Stomach (tissue), 19 donors: ENCODE data around the gene LIN28A. TPM values are rescaled to one million over a fixed set of nuclear protein-coding genes. Genes with fewer than 3 reads are reported as not detected.

Source experiments
- DNase-seq, 2 donors: peaks; one replicate each; pipeline versions ENCODE4 v3.0.0 to v3.0.0-alpha.2; 2013 to 2019
- H3K27ac ChIP-seq, 5 donors: fragments of 200-600 bp in 4 of 5; sonication (generic) in 4 of 5; one replicate each; pipeline ENCODE4 v1.5.1; 2013 to 2019; ENCODE audit warnings: mild to moderate bottlenecking in 1 of 5, moderate library complexity in 1 of 5
- H3K27me3 ChIP-seq, 3 donors: fragments of 200-600 bp; sonication (generic); one replicate each; pipeline ENCODE4 v1.5.1; 2017 to 2019; ENCODE audit warnings: mixed run types in 1 of 3
- H3K36me3 ChIP-seq, 4 donors: fragments of 200-600 bp; sonication (generic); 1 replicate in 3 of 4; 2 replicates in 1 of 4; pipeline ENCODE4 v1.5.1; 2016 to 2019
- H3K4me1 ChIP-seq, 4 donors: fragments of 200-600 bp; sonication (generic); one replicate each; pipeline ENCODE4 v1.5.1; 2016 to 2019
- H3K4me3 ChIP-seq, 4 donors: fragments of 200-600 bp; sonication (generic) in 3 of 4; one replicate each; pipeline ENCODE4 v1.5.1; 2016 to 2019; ENCODE audit warnings: mild to moderate bottlenecking in 1 of 4
- H3K9me3 ChIP-seq, 4 donors: fragments of 200-600 bp; sonication (generic); one replicate each; pipeline ENCODE4 v1.5.1; 2016 to 2019
- EP300 ChIP-seq: sonication (generic); formaldehyde crosslinking; IDR thresholded peaks from one replicate; pipeline ENCODE4 v1.6.1; 2017; ENCODE audit warnings: antibody characterized with exemption
- POLR2A ChIP-seq, 4 donors: fragments of 450-650 bp; IDR thresholded peaks; one replicate each; pipeline ENCODE4 v1.6.1; 2016; ENCODE audit warnings: antibody characterized with exemption in 4 of 4, control low read depth in 2 of 4, mild to moderate bottlenecking in 1 of 4, moderate library complexity in 1 of 4
- POLR2AphosphoS5 ChIP-seq, 3 donors: sonication (generic); formaldehyde crosslinking; IDR thresholded peaks; one replicate each; pipeline ENCODE4 v1.6.1; 2016; ENCODE audit warnings: antibody characterized with exemption in 3 of 3
- WGBS, 5 donors: extraction: QIAGEN DNeasy Blood & Tissue Kit in 3 of 5; methylation state at CpG; one replicate each; pipeline versions ENCODE4 v1.1.5 to v1.1.7; 2013 to 2018; 5-methylcytosine and 5-hydroxymethylcytosine counted together
- intact Hi-C: fragments of 100-400 bp; cut with DNase I; formaldehyde crosslinking; loops from one replicate; pipeline ENCODE4 v1.15.1; 2023; ENCODE audit warnings: low total_unique reads
- long read RNA-seq, 10 donors: transcript quantifications; one replicate each; lab custom pipeline, GENCODE V29; 2026
- polyA plus RNA-seq, 3 donors: library from polyadenylated mRNA; stranded (reverse); fragments of 200-250 nt; gene quantifications; one replicate each; pipeline ENCODE4 v1.2.3, GENCODE V29; 2013
- total RNA-seq, 5 donors: library from RNA; depleted of rRNA; stranded (reverse); fragments of >200 nt; gene quantifications; one replicate each; pipeline versions ENCODE4 v1.1.0 to v1.2.3, GENCODE V29; 2014 to 2016
- TF ChIP-seq, protein P1 (sequence below), 7 experiments: fragments of 450-650 bp in 4 of 7; fragments of 200-600 bp in 3 of 7; sonication (generic) in 3 of 7; IDR thresholded peaks; one replicate each; pipeline ENCODE4 v1.5.1; 2016 to 2019; ENCODE audit warnings: antibody characterized with exemption in 7 of 7, control low read depth in 2 of 7, mild to moderate bottlenecking in 1 of 7
- donor health status: healthy with polysubstance abuse.
- donor health status: Bipolar disorder and iron deficiency.
- donor health status: healthy.

LIN28A gene
- total RNA-seq (not detected), polyA plus RNA-seq (not detected)
- long read RNA-seq, donor 1, result 0 reads
- long read RNA-seq, donor 2, result 0 reads
- long read RNA-seq, donor 3, result 0 reads
- long read RNA-seq, donor 4, result 0 reads
- long read RNA-seq, donor 5, result 0 reads
- long read RNA-seq, donor 6, result 0 reads
- long read RNA-seq, donor 7, result 0 reads
- long read RNA-seq, donor 8, result 0 reads
- long read RNA-seq, donor 9, result 0 reads
- long read RNA-seq, donor 10, result 0 reads

- 3 to 6% (median 5%) methylated on average over 50 to 70 of the region's 70 CpGs for WGBS, 5 donors
- no peaks in the 10 kb centered on the region for H3K36me3 ChIP-seq
- no peak within 1 kb of the TSS for H3K4me3 ChIP-seq
- peaks cover 20 to 83% (median 68%) of the 10 kb centered on the region in 3 donors for H3K27me3 ChIP-seq
- TF ChIP-seq EP300, result no peak
- no peak for TF ChIP-seq POLR2A (IDR thresholded peaks at IDR 0.05)
- no peak for TF ChIP-seq POLR2AphosphoS5 (IDR thresholded peaks at IDR 0.05)
- TF ChIP-seq, protein P1, sequence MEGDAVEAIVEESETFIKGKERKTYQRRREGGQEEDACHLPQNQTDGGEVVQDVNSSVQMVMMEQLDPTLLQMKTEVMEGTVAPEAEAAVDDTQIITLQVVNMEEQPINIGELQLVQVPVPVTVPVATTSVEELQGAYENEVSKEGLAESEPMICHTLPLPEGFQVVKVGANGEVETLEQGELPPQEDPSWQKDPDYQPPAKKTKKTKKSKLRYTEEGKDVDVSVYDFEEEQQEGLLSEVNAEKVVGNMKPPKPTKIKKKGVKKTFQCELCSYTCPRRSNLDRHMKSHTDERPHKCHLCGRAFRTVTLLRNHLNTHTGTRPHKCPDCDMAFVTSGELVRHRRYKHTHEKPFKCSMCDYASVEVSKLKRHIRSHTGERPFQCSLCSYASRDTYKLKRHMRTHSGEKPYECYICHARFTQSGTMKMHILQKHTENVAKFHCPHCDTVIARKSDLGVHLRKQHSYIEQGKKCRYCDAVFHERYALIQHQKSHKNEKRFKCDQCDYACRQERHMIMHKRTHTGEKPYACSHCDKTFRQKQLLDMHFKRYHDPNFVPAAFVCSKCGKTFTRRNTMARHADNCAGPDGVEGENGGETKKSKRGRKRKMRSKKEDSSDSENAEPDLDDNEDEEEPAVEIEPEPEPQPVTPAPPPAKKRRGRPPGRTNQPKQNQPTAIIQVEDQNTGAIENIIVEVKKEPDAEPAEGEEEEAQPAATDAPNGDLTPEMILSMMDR (IDR thresholded peaks at IDR 0.05), result no peak
- DNase-seq, result no peak
- no peak within 1 kb of the TSS for H3K27ac ChIP-seq
- peaks cover 0 to 11% (median 5%) of the 10 kb centered on the region in 4 donors for H3K4me1 ChIP-seq
- no peaks in the 10 kb centered on the region for H3K9me3 ChIP-seq
- intact Hi-C loops, result no loop called here
Measured at GRCh38 chr1:26410706-26411623, at the start of gene LIN28A. LIN28A (plus strand) TSS chr1:26410817; CDS start chr1:26410892, 75 bp downstream.

- intact Hi-C loops, result no loop called here
- no peaks in the 10 kb centered on the region for H3K9me3 ChIP-seq
- peaks cover 12 to 50% (median 15%) of the 10 kb centered on the region in 4 donors for H3K4me1 ChIP-seq
- no peak overlapping the region for H3K27ac ChIP-seq
- DNase-seq, result no peak
- no peaks in the 10 kb centered on the region for H3K36me3 ChIP-seq
- no peak overlapping the region for H3K4me3 ChIP-seq
- 83 to 92% (median 87%) methylated on average over 10 to 12 of the region's 12 CpGs for WGBS, 5 donors
- TF ChIP-seq POLR2AphosphoS5 (IDR thresholded peaks at IDR 0.05) (no peak), EP300 (no peak)
- TF ChIP-seq, protein P1 (IDR thresholded peaks at IDR 0.05), result no peak
- peaks cover 15 to 89% (median 18%) of the 10 kb centered on the region in 3 donors for H3K27me3 ChIP-seq
Measured at GRCh38 chr1:26361605-26362122, 49.0 kb upstream of the LIN28A start.

DNA sequence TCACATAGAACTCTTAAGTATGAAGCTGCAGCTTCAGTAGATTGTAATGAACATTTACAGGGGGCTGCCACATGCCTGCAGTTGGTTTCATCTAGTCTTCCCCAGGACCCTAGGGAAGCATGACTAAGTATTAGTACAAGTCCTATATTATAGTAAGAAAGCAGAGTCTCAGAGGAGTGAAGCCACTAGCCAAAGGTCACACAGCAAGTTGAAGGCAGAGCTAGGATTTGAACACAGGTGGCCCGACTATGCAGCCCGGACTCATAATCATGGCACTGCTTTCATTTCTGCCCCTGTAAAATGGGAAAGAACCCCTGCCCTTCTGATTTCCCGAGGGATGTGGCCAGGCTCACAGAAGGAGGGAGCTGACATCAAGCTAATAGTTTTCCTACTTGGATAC is 48.3 kb upstream of the LIN28A start:
- H3K27ac ChIP-seq, result no peak overlapping the region
- peaks cover 12 to 43% (median 15%) of the 10 kb centered on the region in 4 donors for H3K4me1 ChIP-seq
- no peak for TF ChIP-seq POLR2A (IDR thresholded peaks at IDR 0.05)
- TF ChIP-seq, protein P1 (IDR thresholded peaks at IDR 0.05), result no peak
- TF ChIP-seq EP300, result no peak
- TF ChIP-seq POLR2AphosphoS5 (IDR thresholded peaks at IDR 0.05), result no peak
- no peak overlapping the region for H3K4me3 ChIP-seq
- H3K36me3 ChIP-seq, result no peaks in the 10 kb centered on the region
- peaks cover 17 to 89% (median 18%) of the 10 kb centered on the region in 3 donors for H3K27me3 ChIP-seq
- intact Hi-C loops, result no loop called here
- no peak for DNase-seq
- H3K9me3 ChIP-seq, result no peaks in the 10 kb centered on the region
- 92 to 96% (median 94%) methylated on average over 3 of the region's 3 CpGs for WGBS, 5 donors
